SKM-1 (cell line): ENCODE results near the gene USP49.
"Not testable (repeated sequence)": the region's sequence is repeated elsewhere in the genome, so short reads cannot be mapped to it uniquely, and the experiment has no call there.

Source experiments
- DNase-seq: peaks from one replicate; lab custom pipeline; 2025; ENCODE audit not compliant: unreplicated experiment; lab: John Stamatoyannopoulos, UW

USP49 gene

DNA sequence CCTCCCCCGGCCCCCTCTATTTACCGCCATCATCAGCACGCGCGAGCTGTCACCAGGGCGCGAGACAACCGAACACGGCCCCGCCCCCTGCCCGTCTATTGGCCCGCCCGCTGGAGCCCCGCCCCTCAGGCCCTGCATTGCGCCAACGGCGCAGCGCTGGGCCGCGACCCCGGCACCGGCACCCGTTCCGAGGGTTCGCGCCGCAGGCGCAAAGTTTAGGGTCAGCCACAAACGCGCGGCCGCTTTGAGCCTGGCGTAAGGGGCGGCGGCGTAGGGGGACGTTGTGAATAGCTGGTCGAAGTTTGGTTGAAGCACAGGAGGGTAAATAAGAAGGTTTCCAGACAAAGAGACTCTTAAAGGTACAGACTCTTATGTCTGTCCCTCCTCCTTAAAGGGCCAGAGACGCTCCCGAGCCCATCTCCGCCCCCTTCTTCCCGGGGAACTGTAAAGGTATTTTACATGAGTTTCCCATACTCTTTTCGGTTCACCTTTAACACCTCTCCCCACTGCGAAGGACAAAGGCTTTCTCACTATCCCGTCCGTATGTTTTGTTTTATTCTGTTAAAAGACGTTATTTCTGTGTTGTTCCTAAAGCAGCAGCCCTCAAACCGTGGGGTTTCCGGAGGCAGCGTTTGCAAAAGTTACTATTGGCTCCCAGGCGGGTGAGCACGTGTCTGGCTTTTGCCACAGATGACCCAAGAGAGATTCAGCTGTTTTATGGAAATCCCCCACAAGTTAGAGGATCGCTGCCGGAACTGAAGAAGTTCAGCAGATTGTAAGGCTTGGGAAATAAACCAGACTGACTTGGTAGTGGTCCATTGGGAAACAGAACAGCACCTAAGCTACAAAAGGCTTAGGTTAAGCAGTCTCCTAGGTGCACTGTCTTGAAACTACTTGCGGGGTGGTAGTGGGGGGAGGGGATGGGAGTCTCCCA lies at the start of gene USP49:
USP49 (minus strand) TSS at position 76 of the 934 bp plus-strand sequence. CDS start 88,392 bp downstream, outside the sequence.
- peak; percentile 84 for DNase-seq

DNA sequence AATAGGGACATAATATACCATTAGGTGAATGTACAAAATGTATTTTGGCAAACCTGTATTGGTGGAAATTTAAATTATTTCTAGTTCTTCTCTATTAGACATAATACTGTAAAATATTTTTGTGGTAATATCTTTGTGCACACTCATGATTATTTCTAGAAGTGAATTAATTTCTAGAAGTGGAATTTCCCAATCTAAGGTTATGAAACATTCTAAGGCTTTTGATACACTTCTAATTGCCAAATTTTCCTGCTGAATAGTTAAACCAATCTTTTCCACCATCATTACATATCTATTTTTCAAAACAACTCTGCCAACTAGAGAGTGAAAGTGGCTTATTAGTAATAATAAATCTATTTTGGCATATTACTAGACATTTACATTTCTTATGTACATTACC lies 48.3 kb upstream of the USP49 start:
- no peak for DNase-seq

DNA sequence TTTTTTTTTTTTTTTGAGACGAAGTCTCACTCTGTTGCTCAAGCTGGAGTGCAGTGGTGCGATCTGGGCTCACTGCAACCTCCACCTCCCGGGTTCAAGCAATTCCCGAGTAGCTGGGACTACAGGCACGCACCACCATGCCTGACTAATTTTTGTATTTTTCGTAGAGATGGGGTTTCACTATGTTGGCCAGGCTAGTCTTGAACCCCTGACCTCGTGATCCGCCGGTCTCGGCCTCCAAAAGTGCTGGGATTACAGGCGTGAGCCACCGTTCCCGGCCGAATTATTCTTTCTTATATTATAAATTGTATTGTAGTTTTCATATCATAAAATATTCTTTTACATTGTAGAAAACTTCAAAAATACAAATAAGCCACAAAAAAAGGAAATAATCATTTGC lies 47.7 kb upstream of the USP49 start:
- not testable (repeated sequence) for DNase-seq

DNA sequence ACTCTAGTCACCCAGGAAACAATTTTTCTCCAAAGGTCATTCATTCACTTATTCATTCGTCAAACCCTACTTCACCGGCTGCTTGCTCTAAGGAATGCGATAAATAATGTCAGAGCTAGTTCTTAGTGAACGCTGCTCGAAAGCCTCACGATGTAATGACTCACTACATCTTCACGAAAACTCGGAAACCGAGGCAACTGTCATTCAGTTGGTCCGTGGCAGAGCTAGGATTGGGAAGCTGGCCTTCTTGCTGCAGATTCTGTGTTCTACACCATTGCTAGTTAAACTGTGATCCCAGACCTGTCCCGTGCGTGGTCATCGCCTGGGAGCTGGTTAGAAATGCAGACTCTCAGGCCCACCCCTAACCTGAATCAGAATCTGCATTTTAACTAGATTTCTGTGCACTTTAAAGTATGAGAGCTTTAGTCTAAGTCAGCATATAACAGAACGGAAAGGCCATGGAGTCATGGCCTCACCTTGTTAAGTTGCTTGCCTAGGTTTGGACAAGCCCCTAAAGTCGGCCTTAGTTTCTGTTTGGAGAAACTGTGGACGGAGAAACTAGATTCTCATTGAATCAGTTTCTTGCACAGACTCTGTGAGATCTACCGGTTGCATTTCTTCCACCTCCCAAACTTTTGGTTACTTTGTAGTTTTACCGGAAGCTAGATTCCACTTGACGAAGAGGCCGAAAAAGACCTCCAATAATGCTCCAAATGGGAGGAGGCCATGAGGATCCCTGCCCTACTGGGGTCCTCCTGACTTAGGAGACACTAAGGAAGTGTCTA lies 47.1 kb upstream of the USP49 start:
- DNase-seq, result no peak

DNA sequence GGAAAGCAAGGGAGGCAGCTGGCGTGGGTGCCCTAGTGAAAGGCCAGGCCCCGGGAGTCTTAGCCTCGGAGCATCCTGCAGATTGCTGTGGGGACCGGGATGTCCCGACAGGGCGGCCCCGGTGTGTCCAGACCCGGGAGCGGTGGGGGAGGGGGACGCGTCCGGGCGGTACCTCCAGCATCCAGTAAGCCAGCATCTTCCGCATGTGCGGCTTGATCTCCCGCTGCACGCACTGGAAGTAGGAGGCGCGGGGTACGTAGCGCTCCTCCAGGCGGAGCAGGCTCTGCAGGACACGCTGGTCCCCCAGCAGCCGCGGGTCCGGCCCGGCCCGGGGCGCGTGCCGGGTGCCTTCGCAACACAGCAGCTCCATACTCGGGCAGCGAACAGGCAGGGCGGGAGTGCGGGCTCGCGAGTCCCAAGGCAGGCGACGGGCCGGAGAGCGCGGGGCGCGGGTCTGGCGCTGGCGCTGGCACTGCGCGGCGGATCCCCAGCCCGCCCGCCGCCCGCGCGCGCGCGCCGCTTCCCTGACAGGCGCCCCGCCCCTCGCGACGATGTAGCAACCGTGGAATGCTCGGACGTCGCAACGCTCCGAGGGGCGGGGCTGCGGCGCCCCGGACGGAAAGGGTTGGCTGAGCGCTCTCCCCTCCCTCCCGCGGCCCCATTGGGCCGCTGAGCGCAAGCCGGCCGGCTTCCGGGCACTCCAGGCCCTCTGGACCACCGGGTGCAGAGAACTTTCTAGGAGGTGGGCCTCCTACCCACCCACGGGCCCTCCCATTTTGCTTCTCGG lies 46.3 kb upstream of the USP49 start, which contains the start of gene CCND3:
CCND3 (minus strand) TSS at position 529 of the 787 bp plus-strand sequence; CDS start at position 370, 159 bp downstream.
- peak; percentile 88 for DNase-seq

DNA sequence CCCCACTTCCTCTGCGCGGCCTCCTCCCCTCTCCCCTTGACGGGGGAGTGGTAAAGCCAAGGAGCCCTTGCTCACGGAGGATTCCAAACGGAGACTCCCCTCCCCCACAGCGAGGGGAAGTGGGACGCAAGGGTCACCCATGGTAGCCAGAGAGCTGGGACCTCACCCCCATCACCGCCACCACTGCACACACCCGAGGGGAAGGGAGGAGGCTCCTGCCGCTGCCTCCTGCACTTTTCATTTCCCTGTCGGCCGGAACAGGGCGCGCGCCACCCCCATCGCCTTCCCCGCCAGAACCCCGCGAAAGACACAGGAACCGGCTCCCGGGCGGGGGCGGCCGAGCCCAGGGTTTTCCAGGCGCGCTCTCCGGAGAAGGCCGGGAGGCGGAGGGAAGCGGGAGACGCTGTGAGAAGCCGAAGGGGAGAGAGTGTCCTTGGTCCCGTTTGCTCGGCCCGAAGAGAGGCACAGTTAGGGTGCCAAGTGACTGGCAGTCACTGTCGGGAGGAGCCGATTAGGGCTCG lies 45.6 kb upstream of the USP49 start:
- DNase-seq, result peak; percentile 22

DNA sequence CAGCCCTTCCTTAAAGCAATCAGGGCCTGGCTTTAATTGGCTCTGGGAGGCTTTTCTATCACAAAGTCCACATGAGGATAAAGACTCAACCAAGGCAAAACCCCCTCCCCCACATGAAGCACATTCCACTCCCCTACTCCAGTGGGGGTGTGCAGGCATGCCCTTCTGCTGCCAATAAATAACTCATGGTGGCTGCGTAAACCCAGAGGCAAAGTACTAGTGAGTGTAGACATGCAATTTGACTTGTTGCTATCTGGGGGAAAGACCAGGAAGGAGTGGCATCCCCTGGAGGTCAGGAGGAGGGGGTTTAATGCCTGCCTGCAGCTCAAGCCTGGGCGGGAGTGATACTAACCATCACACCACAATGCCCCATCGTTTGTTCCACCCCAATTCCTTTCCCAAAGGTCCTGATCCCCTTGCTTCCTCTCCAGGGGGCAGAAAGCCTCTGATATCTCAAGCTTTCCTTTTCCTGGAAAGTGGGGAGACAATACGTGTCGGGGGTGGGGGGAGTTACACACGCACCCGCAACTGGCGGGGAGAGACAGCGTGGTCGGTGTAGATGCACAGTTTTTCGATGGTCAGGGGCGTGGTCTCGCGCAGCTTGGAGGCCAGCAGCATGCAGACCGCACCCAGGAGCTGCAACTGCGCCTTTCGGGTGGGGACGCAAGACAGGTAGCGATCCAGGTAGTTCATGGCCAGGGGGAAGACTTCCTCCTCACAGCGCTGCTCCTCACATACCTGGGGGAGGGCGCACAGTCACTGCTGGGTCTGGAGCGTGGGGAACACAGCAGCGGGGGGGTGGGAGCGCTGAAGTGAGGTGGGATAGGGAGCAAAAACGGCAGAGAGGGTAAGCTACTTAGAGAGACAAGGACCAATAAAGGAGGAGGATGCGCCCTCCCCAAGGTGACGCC lies 44.9 kb upstream of the USP49 start:
- DNase-seq, result no peak

DNA sequence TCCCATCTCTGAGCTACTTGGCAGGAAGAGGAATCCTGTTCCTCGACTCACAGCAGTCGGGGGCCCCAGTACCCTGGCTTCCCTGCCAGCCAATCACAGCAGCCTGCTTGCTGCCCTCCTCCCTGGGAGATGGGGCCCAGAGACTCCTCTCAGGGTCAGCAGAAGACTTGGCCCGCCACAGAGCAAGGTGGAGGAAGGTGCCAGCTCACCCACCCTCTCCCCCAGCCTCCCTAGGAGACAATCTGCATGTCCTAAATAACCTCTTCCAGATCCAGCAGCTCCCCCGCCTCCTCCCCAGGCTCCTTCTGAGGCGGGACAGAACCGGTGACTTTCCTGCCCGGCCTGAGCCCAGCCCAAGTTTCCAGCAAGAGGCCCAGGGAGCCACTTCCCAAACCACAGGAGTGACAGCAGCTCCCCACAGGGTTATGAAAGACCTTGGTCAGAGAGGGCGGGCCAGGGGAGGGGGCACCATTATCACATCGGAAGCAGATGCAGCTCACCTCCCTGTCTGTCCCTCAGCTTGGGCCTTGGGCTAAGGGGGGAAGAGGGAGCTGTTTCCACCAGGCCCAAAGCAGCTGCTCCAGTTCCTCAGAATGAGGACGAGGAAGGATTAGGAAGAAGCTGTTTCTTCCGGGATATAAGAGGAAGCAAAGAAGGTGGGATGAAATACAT lies 44.1 kb upstream of the USP49 start:
- DNase-seq, result peak; percentile 92

DNA sequence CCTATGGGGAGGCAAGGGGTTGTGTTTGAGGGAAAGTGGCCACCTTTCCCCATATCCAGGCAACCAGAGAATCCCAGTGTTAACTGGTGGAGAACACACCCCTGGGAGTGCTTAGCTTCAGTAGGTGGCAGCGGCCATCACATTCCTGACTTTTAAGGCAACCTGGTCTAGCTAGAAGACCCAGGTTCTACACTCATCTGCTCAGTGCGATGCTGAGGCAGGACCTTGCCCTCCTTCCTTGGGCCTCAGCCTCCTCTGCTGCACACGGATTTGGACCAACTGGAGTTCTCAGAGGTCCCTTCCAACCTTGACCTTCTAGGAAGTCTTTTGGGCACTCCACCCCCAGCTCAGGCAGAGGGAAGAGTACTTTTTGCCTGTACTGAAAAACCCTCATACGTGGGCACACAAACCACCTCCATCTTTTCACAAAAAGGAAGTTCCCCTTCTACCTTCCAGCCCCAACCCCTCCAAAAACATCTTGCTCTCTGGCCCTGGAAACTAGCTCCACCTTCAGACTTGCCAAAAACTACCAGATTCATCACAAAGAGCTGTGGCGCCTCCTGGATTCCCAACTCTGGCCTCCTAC lies 43.5 kb upstream of the USP49 start:
- no peak for DNase-seq

DNA sequence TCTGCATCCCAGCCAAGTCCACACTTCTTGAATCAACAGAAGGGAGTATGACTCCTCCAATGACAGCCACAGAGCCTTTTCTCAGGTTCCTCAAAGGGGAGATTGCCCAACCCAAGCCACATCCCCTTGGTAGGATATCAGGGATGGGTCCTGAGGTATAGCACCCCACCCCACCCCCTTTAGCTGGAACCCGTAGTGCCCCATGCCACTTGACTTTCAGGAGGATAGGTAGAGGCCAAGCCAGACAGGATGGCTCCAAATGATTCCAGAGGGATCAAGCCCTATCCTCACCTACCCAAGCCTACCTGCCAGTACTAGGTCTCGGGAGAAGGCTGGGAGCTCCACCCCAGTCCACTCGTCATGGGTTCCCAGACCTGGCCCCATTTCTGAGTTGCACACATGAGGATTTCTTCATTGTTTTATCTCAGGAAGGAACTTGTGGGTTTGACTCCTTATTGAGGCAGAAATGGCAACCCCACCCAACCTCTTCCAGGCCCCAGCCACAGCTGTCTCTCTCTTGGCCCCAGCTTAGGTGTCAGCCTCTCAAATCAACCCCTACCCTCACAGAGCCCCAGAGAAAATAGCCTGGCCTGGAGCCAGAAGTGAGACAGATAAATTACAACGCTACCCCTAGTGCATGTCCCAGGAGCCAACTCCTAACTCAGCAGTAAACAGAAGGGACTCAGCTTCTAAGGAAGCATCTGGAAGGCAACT lies 42.8 kb upstream of the USP49 start:
- peak; percentile 98 for DNase-seq

DNA sequence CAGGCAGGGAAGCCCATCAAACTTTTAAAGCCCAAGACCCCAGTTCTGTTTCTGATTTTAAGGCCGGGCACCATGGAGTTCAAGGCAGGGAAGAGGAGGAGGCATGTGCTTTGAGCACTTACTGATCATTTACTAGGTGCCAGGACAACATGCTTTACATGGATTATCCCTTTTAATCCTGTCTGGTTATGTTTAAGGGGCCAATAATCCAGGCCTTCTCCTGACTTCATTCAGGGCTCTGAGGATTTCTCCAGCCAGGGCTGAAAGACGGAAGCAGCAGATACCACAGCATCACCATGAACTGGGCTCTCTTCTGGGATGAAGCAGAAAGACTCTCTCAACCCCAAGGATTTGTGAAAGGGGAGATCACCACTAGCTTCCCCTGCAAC lies 42.3 kb upstream of the USP49 start:
- no peak for DNase-seq

DNA sequence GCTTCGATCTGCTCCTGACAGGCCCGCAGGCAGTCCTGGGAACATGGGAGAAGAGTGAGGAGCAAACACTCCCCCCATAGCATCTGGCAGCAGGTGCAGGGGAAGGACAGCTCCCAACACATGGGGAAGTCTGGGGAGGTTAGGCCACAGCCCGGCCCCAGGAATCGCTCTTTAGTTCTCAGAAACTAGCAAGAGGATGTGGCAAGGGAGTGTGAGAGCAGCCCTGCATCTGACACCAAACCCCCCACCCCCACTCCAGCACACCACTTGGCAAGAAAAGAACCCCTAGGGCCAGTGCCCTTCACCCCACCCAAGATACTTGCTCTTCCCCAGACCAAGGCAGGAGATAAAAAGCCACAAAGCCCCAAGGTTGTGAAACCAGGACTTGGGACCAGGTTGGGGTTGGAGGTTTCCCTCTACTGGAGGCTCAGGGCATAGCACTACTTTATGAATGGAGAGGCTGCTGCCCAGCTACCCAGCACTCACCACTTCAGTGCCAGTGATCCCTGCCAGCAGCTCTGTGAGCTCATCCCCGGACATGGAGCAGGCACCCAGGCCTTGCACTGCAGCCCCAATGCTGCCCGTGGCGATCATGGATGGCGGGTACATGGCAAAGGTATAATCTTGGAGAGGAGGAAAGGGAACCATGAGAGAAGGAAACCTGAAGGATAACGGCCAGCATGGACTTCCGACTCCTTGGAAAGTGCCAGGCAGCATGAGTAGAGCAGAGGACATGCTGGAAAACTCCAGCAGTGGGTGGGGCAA lies 41.1 kb upstream of the USP49 start:
- peak; percentile 99 for DNase-seq

DNA sequence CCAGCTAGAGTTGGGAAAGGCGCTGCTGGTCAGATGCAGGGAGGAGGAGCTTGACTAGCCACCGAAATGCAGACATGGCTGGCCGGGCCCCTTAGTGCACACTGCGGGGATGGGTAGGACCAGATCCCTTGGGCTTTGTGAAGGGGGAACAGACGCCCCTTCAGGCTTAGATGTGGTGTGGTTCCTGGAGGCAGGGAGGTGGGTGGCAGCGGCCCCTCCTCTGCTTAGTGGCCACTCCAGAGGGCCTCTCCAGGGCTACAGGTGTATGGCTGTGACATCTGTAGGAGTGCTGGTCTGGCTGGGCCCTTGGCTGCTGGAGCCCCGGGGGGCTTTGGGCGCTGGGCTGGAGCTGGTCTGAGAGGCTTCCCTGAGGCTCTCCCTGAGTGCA lies 40.5 kb upstream of the USP49 start:
- DNase-seq, result no peak

DNA sequence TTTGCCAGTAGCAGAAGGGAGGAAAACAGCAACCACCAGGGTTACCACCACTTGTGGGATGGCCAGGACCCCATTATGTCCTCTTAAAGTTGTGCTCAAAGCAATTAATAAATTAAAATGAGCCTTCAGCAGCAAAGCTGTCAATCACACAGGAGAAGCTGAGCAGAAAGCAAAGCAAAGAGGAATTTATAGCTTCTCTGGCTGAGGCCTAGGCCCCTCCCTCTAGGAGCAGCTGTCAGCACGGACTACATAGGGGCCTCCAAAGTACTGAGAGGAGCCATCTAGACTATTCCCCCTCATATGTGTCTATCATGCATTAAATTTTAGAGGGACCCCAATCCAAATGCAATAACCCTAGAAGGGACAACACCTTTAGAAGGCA lies 40.0 kb upstream of the USP49 start:
- no peak for DNase-seq

DNA sequence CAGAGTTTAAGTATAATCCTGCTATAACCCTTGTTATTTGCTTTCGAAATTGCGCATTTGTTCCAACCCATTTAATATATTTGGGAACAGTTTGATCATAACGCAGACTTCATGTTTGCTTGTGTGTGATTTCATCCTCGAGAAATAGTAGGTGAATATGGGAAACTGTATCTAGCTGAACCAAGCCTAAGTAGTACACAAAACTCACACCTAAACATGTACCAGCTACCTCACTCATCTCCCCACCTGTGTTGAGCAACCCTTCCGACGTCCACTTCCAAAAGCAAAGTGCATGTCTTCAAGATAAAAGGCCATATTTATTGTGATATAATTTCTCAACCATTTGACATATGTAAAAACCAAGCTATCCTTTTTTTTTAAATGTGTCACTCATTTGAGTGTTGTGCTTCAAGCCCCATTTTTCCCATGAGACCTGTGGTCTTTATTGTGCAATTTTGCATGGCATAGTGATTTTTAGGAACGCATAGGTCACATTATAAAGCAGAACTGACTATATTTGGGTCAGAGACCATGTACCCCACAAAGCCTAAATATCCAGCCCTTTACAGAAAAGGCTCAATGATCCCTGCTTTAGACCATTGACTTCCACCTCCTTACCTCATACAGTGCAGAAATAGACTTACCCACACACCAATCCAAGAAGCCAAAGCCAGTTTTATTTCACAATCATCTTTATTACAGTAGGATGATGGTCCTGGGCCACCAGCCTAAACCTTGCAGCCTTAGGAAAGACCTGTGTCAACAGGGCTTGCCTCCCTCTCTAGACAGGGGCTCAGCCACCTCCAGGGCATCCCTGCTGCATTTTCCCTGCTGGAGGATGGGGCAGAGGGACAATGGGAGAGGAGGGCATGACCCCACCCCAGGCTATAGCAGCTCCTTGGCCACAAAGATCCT lies 39.4 kb upstream of the USP49 start:
- DNase-seq, result no peak

DNA sequence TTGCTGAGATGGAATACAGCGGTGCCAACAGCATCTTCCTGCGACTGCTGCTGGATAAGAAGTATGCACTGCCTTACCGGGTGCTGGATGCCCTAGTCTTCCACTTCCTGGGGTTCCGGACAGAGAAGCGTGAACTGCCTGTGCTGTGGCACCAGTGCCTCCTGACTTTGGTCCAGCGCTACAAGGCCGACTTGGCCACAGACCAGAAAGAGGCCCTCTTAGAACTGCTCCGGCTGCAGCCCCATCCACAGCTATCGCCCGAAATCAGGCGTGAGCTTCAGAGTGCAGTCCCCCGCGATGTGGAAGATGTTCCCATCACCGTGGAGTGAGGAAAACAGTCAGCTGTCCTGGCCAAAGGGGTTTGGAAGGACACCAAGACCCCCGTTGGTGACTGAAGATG lies 37.2 kb upstream of the USP49 start:
- DNase-seq, result no peak

DNA sequence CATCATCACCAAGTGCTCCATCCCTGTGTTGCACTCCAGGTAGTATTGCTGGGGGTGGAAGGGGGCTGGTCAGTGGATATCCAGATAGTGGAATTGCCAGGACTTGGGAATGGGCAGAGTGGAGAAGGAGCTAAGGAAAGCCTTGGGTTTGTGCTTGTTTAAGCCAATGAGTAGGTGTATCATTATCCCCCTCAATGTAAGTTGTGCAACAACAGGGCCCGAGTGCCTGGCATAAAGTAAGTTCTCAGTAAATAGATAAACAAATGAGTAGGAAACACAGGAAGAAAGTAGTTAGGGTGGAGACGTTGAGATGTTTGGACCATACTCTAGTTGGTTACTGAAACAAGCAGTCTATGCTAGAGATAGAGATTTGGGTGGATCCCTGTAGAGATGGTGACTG lies 36.6 kb upstream of the USP49 start:
- no peak for DNase-seq
